Neural progenitor cell (in vitro differentiated cells): Measurements from ENCODE around the gene KIF16B.
"Not testable (repeated sequence)": the region's sequence is repeated elsewhere in the genome, so short reads cannot be mapped to it uniquely, and the experiment has no call there.

Experiments
- CTCF ChIP-seq: fragments of 200-600 bp; sonication (generic); IDR thresholded peaks from 2 replicates; pipeline ENCODE4 v1.5.1; 2017; ENCODE audit warnings: antibody characterized with exemption, mild to moderate bottlenecking
- EZH2 ChIP-seq: fragments of 200-600 bp; sonication (generic); IDR thresholded peaks from 2 replicates; pipeline ENCODE4 v1.6.1; 2017; ENCODE audit warnings: antibody characterized with exemption, mild to moderate bottlenecking, moderate library complexity

- not testable (repeated sequence) for TF ChIP-seq EZH2, CTCF
Observed at GRCh38 chr20:16260133-16260532, 313.1 kb downstream of the KIF16B start.
